ENCODE results near the gene HOXB13.

The HOXB13 gene

GRCh38 chr17:48728232-48729231 lies at the start of gene HOXB13:
TSS of gene HOXB13 (minus strand) at chr17:48728750. CDS start at chr17:48728593, 157 bp downstream.
- DNase-seq = peak; percentile 30

DNA sequence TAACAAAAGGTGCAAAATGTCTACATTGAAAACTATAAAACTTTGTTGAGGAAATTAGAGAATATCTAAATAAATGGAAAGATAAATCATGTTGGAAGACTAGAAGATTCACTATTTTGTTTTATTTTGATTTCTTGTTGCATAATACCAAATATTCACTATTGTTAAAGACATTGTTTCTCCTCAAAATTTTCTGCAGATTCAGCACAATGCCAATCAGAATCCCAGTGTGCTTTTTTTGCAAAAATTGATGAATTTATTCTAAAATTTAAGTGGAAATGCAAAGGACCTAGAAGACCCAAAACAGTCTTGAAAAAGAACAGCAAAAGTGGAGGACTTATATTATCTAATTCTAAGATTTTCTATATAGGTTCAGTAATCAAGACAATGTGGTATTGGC lies 48.1 kb upstream of the HOXB13 start:
- DNase-seq = no peak

GRCh38 chr17:48773245-48773644 lies 44.7 kb upstream of the HOXB13 start:
- DNase-seq = no peak

- DNase-seq = no peak
These were observed 42.4 kb upstream of the HOXB13 start for GRCh38 chr17:48770954-48771353.

- no peak for DNase-seq
These were observed 40.6 kb upstream of the HOXB13 start for GRCh38 chr17:48769009-48769675.

DNA sequence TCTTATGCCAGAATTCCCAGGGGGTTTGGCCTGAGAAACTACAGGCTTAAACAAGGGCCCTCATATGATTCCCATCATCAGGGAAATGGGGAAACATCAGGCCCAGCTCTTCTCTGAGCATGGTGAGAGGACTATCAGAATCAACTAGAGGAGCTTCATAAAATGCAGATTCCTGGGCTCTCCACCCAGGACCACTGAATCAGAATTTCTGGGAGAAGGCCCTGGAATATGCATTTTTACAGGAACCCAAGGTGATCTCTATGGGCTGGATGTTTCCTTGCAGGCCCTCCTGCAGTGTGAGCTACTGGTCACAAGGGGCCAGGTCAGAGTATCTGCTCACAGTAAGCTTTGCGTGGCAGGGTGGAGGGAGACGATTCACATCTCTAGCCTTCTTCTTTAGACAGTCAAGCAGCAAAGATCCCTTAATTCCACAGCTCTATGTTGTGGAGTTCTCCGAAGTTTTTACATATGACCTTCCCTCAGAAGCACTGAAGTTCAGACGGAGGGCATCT lies 38.8 kb upstream of the HOXB13 start:
- DNase-seq = no peak

- no peak for DNase-seq
These were observed 32.6 kb upstream of the HOXB13 start for GRCh38 chr17:48761114-48761513.

- DNase-seq = no peak
These were observed 31.9 kb upstream of the HOXB13 start for GRCh38 chr17:48760411-48760810.

DNA sequence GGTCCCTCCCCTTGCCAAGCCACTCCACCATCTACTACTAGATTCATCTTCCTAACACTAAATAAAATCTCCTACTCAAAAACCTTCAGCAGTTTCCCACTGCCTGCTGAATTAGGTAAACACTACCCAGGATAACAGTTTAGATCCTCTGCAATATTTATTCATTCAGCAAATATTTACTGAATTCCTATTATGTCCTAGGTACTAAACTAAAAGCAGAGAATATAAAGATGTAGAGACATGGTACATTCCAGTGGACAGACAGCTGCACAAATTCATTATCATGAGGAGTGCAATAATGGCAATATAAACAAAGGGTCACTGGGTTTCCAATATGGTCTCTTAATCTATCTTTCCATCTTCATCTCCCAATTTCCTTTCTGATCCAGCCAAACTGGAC lies 30.7 kb upstream of the HOXB13 start:
- DNase-seq = no peak

DNA sequence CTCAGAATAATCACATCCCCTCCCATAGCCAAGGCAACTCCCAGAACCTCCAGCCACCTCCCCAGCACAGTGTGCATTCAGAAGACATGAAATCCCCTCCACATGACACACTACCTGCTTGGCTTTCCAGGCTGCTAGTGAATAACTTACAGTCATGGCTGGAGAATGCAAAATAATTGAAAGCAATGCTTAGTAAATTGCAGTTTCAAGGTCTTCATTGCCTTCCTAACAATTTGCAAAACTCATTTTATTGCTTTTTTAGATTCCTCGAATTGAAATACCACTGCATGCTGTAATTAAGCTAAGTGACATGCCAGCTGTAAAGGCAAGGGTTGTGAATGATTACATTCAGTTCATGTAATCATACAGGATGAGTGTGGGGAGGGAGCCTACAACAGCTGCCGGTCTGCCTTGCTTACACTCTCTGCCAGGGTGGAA lies 29.0 kb upstream of the HOXB13 start:
- DNase-seq = no peak

DNA sequence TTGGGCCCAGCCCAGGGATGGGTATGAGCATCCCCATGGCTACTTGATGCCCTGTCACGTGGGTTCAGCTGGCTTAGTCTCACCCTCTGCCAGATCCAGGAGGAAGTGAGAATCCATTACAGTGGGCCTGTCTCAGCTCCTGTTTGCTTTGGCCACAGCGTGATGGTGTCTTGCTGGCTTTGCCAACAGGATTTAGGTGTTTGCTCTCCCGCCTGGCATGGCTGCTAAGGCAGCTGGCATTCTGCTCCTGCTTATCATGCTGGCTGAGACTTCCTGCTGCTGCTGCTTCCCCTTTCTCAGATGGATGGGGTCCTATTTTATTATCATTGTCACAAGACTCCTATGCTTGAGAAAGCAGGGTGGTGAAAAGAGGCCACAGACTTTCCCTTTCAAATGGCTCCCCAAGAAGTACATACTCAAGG lies 28.3 kb upstream of the HOXB13 start:
- DNase-seq = no peak

DNA sequence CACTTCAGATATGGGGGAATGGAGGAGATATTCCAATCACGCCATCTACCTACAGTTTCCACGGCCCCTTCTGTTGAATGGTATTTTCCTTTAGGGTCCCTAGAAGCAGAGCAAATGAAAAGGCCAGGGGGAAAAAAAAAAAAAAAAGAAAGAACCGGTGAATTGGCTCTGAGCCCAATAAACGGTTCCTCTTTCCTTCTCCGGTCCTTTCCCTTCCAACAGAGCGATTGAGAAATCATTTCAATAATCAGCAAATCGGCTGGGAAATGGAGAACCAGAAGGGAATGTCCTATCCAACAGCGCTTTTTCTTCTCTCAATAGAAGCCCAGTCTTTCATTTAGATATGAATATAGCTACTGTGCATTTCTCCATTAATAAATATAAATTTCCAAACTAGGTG lies 26.8 kb upstream of the HOXB13 start:
- DNase-seq = no peak

GRCh38 chr17:48754500-48755261 lies 26.1 kb upstream of the HOXB13 start:
- no peak for DNase-seq

DNA sequence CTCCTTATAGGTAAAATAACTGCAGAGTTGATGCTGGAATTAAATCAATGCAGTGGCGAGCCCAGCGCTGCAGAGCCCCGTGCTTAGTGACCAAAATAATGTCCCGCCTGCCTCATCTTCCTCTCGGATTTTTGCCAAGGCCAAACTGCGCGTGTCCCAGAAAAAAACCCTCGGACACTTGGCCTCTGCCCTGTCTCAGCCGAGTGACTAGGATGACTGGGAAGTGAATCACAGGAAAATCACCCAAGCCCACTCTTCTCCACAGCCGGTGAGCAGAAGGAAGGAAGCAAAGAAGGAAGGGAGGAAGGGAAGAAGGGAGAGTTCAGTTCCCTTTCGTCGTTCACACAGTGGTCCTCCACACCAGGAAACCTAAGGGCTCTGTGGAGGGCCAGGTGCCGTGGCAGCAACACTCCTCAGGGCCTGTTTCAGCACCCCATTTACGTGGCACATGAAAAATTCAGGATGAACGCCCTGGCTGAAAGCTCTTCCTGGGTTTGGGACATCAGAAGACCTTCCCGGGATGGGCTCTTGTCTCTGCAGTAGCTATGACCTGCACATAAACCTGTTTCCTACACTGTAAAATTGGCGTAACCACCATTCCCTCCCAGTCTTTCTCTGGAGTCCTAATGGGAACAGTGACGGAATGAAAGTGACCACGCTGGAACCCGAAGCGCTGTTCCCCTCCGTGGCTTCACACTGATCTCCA lies 25.4 kb upstream of the HOXB13 start:
- no peak for DNase-seq

- DNase-seq = no peak
These were observed 24.1 kb upstream of the HOXB13 start for GRCh38 chr17:48752399-48753288.

- no peak for DNase-seq
These were observed 23.3 kb upstream of the HOXB13 start for GRCh38 chr17:48751733-48752398.

- DNase-seq = no peak
These were observed 22.6 kb upstream of the HOXB13 start for GRCh38 chr17:48751172-48751571.

- DNase-seq = no peak
These were observed 21.3 kb upstream of the HOXB13 start for GRCh38 chr17:48749621-48750553.
